ENCODE data around the gene TIAL1.
A peak's percentile ranks its signal among the peaks of the same experiment; 100 is the strongest.
"Not testable (repeated sequence)": the region's sequence is repeated elsewhere in the genome, so short reads cannot be mapped to it uniquely, and the experiment has no call there.

The TIAL1 gene

DNA sequence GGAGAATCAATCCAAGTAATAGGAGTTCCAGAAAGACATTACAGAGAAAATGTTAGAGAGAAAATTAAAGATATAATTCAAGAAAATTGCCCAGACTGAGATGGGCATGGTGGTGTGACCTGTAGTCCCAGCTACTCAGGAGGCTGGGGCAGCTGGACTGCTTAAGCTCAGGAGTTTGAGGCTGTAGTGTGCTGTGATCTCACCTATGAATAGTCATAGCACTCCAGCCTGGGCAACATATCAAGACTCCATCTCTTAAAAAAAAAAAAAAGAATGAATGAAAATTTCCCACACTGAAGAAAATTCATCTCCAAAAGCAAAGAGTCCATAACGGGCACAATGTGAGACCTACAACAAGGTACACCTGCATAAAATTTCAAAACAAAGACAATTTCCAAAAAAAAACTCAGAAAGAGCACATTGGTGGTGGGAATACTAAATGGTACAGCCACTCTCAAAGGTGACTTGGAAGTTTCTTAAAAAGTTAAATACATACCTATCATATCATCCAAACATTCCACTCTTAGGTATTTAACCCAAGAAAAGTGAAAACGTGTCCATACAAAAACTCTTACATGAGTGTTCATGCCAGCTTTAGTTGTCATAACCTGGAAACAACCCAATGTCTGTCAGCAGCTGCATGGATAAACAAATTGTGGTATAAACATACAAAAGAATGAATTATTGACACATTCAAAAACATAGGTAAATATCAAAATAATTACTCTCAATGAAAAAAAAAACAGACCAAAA lies 47.3 kb downstream of the TIAL1 start:
- DNase-seq, result no peak

DNA sequence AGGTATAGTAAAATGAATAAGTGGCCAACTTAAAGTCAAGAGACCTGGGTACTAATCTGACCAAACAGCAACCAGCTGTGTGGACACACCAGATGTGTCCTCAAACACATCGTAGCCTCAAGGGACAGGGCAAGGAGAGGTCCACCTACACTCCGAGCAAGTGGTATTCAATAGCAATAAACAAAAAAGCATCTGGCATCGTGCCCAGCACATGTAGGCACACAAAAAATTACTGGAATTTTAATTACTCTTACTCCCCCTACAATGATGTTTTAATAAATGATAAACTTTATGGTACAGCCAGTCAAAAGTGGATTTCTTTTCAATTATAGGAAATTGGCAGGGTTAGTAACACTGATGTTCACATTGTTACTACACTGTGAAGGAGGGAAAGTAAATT lies 50.8 kb downstream of the TIAL1 start:
- DNase-seq, result no peak

DNA sequence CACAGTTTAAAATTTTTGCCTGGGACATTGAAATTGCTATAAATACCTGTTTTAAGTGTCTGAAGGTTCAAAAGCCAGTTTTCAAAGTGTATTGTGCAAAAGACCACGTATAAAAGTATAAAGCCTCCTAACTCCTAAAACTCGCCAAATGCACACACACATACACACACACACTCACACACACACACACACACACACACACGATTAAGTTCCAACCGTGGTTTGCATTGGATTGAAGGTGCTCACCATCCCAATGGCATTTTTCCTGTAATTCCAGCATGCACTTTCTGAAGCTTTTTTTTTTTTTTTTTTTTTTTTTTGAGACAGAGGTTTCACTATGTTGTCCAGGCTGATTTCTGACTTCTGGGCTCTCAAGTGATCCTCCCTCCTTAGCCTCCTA lies 51.5 kb downstream of the TIAL1 start:
- no peak for DNase-seq

DNA sequence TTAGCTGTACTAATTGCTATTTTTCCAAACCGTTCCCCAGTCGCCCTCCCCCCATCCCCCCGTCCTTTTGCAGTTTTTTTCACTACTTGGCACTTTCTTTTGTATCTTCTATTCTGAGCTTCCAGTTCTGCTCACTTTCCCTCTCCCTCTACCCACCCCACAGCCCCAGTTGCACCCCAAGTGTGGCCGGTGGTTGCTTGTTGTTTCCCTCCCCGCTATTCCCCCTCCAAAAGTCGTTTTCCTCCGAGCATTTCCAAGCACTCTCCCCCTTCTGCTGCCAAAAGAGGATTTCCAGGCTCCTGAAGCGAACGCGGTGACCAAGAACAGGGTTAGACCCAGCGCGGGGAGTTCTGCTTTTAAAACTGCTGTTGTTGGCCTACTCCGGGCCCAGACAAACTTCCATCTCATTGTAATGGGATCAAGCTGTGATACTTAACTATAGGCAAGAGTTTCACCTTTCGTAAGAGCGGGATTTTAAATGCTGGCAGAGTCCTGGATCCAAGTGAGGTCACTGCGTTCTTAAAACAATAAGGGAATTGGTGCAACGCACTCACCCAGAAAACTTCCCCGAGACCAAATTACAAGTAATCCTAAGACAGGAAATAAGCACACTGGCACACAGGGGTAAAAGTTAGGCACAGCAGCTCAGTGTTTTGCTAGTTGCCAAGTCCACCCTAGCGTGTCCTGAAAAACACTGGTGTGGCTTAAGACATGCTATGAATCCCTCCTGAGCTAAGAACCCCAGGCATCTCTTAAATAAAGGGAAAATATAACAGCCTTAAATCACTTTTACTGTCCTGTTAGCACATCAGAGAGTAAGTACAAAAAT lies 52.7 kb downstream of the TIAL1 start:
- DNase-seq, result no peak

DNA sequence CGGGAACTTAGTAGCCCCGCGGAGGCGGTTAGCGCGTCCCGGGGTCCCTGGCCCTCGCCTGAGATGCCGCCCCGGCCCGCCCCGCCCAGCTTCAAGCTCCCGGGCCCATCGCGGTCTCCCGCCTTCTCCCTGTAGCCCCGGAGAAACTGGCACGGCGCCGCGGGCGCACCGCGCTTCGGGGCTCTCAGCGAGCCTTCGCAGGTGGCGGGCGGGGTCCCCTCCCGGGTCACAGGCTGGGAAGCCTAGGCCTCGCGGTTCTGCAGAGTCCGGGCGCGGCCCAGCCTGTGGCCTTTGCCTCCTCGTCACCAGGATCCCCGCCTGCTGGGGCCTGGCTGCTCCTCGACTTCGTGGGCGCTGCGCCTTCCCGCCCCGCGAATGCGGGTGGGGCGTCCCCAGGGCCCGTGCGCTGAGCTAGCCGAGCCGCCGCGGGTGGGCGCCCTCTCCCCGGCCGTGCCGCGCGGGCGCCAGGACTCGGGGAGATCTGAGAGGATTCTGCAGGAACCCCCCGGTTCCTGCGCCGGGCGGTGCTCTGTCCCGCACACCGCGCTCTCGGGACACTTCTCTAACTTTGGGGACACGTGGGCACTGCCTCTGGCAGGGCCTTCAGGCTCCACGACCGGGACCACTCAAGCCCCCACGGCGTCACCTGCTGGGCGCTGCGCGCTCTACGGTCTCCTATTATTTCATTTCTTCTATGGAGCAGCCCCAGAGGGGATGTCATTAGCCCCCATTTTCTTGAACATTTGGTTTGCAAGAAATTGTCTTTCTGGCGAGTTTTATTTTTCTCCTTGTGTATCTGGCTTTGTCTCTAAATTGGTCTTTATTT lies 53.6 kb downstream of the TIAL1 start:
- peak in 1 of 14 donors; percentile 52 for DNase-seq

DNA sequence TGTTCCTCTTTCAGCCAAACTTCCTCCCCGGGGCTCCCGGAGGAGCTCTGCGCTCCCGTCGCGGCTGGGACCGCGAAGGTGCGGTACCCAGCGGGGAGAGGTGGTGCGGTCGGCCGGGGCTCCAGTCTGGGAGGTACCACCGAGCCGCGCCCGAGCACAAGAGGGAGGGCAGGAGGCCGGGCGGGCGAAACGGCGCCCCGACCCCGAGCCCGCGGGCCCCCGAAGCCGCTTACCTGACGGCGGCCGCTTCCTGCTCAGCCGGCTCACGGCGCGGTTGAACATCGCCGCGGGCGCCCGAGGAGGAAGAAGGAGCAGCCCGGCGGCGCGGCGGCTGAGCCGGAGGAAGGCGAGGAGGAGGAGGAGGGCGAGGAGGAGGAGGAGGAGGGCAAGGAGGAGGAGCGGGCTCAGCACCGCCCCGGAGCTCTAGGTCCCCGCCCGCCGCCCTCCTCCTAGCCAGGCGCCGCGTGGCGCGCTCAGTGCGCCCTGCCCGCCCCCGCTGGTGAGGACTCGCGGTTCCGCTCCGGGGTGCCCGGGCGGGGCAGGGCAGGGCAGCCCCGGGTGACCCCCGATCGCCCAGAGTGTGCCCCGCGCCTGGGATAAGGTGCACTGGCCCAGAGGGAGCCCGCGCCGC lies 54.3 kb downstream of the TIAL1 start, which contains the start of gene RGS10:
Gene RGS10 (minus strand): TSS at position 363 of the 631 bp plus-strand sequence. CDS start 81 bp downstream, at position 282.
- peak in 6 of 14 donors; percentile 18 to 45 (median 34) for DNase-seq

DNA sequence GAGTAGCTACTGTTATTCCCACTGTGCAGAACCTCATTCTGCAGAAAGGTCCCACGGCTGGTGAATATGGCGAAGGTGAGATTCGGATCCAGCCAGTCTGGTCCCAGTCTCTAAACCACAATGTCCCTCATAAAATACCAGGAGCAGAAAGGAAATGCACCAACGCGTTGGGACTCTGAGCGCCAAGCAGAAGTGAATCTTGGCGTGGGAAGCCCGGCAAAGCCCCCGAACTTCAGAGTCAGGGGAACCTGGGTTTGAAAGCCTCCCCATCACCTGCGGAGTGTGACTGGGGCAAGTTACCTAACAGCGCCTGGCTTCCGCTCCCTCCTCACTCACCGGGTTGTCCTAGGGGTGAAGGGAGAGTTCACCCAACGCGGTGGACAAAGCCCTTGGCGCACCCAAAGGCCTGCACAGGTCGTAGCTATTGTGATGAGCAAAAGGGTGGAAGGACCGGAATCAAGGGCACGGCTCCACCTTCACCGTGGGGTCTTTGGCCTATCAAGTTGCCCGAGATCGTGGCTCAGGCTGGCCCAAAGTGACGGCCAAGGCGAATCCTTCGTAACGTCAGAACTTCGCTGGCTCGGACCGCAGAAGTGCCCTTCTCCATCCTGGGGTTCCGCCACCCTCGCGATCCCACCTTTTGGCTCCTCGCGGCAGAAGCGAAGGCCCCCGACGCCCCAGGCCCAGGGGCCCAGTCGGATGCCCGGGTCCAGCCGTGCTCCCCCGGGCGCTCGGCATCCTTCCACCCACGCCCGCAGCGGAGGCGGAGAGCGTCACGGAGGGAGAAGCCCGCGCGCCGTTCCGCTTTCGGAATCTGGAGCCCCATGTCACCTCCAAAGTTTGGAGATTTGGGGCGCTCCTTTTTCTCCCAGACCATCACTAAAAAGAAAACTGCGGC lies 55.1 kb downstream of the TIAL1 start:
- peak in 1 of 14 donors; percentile 25 for DNase-seq

DNA sequence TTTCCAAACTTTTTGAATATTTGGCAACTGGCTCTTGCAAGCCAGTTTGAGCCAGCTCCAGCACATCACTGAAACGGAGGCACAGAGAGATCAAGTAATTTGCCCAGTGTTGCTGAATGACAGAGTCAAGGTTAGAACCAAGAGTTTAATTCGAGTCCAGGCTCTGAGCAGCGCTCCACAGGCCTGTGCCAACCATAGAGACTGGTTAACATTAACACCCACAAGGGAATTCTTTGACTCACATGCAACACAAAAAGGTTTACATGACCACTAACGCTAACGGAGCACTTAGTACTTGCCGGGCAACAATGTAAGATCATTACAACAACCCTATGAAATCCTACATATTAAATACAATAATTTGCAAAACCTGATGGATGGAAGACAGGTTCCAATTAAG lies 55.7 kb downstream of the TIAL1 start:
- no peak for DNase-seq

DNA sequence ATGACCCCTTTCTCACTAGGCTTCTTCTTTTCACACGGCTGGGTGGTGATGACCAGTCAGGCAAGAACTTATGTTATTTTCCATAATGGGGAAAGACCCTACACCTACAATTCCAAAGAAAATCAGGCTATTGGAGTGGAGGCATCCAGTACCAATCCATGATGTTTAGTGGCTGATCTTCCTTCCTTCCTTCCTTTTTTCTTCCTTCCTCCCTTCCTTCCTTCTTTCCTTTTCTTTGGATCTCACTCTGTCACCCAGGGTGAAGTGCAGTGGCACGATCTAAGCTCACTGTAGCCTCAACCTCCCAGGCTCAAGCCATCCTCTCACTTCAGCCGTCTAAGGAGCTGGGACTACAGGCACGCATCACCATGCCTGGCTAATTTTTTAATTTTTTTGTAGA lies 56.7 kb downstream of the TIAL1 start:
- DNase-seq, result no peak

DNA sequence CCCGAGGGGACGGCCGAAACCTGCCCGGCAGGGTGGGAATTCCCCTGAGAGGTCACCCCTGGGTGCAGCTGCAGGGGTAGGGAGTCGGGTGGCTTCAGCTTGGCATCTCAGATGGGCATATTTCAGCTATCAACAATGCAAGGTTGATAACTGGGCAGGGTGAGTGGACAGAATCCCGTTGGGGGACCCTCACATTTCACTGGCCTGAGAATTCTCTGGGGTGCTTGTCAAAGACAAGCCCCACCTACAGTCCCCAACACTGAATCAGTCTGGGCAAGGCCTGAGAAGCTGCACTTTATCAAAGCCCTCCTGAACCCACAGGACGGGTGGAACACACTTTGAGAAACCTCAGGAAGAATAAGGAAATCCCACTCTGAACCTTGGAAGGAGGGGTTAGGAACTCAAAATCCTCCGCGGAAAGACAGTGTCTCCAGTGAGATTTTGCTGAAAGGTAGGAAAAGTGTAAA lies 57.4 kb downstream of the TIAL1 start:
- no peak for DNase-seq

DNA sequence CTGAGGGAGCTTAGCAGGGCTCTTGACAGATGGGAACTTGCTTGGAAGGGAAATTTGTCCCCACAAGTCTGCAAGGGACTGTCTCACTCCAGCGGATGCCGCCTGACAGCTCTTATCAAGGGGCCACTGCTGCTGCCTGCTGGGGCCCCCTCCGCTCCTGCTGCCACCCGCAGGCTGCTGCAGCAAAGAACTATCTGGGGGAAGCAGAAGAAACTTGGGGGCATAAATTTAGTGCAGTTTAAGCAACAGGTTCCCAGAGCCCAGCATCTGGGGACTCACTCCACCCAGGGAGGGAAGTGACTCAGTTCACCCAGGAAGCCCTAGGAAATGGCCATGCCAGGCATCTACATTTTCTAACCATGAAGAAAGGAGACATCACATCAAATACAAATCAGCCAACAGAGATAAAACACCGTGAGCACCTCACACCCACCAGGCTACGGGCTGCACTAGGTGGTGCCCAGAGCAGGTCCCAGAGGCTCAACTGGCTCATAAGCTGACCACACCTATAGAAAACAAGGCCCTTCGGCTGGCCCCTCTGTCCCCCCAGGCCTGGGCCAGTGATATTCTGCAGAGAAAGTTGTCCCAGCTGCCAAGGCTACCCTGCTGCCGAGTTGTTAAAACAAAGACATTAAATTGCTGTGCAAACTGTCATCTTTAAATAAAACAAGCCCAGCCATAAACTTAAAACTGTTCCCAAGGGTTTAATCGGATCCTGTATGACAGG lies 58.0 kb downstream of the TIAL1 start:
- no peak for DNase-seq

DNA sequence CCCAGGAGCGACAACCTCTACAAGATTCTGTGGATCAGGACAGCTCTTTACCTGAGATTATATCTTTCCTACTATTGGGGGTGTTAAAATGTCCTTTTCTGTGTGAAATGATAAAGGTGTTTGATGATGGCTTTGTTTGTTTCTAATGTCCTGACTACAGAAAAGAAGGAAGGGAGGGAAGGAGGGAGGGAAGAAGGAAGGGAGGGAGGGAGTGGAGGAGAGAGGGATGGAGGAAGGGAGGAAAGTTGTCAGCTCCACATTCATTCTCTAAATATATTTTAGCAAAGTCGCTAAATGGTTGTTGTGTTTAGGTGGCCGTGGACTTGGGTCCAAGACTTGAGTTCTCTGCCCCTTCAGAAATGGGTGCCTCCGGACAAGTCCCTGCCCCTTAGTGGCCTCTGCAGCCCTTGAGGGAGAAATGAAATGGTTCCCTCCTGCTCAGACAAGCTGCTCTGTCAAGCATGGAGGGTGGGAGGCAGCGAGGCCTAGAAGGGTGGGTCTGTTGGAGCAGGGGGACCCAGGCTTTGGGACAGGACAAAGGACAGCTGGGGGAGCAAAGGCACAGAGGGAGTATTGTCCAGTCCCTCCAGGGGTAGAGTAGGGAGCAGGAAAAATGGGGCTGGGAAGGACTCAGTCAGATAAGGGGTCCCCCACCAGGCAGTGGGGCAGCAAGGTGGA lies 58.7 kb downstream of the TIAL1 start:
- DNase-seq, result no peak

DNA sequence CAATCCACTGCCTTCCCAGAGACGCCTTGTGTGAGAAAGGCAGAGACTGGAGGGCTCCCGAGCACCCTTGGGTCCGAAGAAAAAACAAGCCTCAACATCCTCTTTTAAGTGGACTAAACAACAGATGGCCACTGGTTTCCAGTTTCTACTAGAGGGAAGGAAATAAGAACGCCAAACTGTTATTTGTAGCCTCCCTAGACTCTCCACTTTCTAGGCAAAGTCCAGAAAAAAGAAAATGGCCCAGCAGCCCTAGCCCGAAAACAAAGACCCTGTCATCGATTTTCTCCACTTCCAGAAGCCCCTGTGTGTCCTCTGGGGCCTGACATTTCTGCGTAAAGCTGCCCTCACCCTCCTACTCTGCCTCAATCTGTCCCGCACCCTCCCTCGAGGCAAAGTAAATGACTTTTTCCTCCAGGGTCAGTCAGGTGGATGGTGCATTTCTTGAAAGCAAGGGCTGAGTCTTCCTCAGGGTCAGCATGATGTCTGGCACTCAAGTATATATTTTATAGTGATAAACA lies 60.2 kb downstream of the TIAL1 start:
- no peak for DNase-seq

DNA sequence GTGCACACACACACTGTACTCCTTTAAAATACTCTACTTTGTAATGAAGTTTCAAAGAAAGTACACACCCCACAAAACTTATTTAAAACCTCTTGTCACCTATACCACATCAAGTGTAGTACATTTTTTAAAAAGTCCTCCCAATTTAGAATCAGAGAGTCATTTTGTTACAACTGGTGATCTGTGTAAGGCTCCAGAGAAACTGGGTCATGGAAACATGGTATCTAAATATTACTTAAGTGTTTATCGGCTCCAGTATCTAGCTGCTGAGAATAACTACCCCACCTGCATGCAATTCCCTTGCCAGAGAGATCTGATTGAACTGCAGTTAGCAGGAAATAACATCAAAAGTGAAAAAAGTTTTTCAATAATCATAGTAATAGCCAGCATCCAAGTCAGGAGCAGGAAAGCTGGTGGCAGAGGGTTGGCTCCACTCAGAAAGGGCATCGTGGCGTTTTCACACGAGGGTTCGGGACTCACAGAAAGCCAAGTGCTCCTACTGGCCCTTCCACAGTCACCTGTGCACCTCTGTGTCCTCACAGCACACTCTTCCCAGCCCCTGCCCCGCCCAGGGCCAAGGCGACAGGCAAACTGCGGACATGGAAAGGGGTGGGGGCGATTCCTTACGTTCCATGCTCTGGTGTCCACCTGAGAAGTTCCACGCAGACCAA lies 60.8 kb downstream of the TIAL1 start:
- DNase-seq, result no peak

DNA sequence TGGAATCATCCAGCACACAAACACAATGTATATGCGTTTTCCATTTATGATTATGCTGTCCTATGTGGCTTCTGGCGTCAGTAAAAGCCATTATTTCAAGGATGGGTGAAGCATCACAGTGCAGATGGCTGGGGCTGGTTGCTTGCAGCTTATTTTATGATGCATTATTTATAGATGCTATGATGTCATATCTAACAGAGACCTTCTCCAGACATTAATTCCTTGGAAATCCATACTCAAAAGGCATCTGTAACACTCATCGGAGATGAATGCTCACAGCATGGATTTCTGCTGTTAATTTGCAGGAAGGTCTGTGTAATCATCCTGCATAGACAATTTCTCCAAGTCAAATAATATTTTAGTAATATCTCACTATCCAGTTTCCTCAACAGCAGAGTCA lies 61.5 kb downstream of the TIAL1 start:
- no peak for DNase-seq

DNA sequence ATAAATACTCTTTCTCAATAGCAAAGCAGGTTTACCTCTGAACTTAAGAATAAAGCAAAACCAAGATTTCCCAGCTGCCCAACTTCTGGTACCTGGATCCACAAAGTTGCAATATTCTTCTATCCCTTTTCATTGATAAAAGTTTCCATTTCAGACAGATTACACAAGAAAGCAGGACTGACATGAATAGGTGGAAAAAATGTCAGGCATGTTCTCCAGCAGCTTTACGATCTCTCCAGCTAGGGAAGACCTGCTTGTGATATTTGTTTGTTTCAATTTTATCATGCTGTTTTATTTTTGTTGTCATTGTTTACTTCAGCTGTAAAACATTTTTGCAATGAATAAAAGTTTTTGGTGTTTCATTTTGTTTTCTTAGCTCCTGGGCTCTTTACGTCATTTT lies 63.3 kb downstream of the TIAL1 start:
- no peak for DNase-seq

DNA sequence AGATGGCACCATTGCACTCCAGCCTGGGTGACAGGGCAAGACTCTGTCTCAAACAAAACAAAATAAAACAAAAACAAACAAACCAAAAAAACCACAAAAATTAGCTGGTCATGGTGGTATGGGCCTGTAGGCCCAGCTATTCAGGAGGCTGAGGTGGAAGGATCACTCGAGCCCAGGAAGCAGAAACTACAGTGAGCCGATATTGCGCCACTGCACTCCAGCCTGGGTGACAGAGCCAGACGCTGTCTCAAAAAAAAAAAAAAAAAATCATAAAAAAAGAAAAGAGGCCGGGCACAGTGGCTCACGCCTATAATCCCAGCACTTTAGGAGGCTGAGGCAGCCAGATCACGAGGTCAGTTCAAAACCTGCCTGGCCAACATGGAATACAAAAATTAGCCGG lies 64.0 kb downstream of the TIAL1 start:
- DNase-seq, result not testable (repeated sequence)

DNA sequence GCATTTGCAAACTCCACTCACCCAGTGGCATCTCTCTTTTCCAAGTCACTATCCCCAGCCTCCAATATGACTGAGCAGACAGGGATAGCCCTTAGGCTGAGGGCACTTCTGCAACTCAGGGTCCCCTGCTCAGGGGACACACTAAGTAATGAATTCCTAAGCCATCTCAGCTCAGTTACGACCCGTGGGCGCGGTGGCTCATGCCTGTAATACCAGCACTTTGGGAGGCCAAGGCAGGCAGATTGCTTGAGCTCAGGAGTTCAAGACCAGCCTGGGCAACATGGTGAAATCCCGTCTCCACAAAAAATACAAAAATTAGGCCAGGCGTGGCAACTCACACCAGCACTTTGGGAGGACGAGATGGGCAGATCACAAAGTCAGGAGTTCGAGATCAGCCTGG lies 64.5 kb downstream of the TIAL1 start:
- DNase-seq, result not testable (repeated sequence)

DNA sequence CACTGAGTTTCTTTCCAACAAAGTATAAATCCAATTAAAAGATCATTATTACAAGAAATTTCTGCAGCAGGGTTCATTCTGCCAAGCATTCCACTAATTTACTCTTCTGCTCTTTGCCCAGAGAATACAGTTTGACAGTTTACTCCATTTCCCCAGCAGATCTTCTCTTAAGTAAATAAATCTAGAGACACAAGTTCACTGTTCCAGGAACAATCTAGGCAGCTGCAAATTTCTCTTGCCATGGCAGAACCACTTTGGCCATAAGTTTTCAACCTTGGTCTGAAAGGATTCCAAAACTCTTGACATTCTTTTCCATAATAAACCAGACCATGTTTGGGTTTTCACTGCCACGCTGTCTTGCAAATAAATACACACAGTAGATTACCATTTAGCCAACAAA lies 65.7 kb downstream of the TIAL1 start:
- DNase-seq, result no peak

Data from C1 segment of cervical spinal cord (tissue), 14 donors.